ENCODE data around the gene ESF1. TPM values are rescaled to one million over a fixed set of nuclear protein-coding genes. Genes with fewer than 3 reads are reported as not detected.
"Not testable (repeated sequence)": the region's sequence is repeated elsewhere in the genome, so short reads cannot be mapped to it uniquely, and the experiment has no call there.

ESF1 gene
- total and polyA plus RNA-seq, 9 donors, result 11.6 to 20.4 (median 15.6) TPM

GRCh38 chr20:13772529-13772928 is 12.2 kb downstream of the ESF1 start:
- Histone ChIP-seq H3K4me1 (ENCODE audit: control insufficient read depth, insufficient read depth, low read length) (no peaks in the 10 kb centered on the region), H3K27me3 (ENCODE audit: control insufficient read depth, insufficient read depth, low read length) (no peaks in the 10 kb centered on the region), H3K4me3 (ENCODE audit: low read length) (no peak overlapping the region), H3K27ac (ENCODE audit: low read length) (no peak overlapping the region), H3K36me3 (ENCODE audit: control insufficient read depth, insufficient read depth, low read length) (peaks cover 28% of the 10 kb centered on the region), H3K9me3 (replicated peaks; ENCODE audit: control insufficient read depth, low read depth, low read length) (no peaks in the 10 kb centered on the region)
- DNase-seq, result no peak
- no CpG with 5 or more reads among the region's 4 CpGs for WGBS (ENCODE audit: insufficient coverage)

DNA sequence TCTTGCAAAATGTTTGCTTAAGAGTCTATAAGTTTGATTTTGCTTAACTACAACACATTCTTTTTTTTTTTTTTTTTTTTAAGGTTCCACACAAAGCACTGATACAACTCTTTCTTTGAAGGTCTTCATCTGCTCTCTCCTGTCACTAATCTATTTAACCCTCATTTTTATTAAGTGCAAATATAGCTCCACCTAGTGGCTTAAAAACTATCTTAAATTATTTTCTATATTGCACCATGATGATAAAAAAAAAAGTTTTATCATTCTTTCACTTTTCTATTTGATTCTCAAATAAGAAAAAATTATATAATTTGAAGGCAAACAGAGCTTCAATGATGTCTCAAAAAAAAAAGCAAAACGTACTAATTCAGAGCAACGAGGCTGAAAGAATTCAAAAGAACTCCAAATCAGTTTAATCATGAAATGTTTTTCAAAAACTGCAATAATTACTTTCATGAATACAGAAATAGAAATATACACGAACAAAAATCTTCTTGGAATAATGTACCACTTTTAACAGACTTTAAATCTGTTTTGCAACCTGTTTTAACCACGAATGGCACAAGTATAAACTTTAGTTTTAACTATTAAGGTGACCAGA is 12.8 kb downstream of the ESF1 start:
- no peak overlapping the region for H3K27ac ChIP-seq (ENCODE audit: low read length)
- peak; percentile 22 for DNase-seq
- no peak overlapping the region for H3K4me3 ChIP-seq (ENCODE audit: low read length)
- peaks cover 27% of the 10 kb centered on the region for H3K36me3 ChIP-seq (ENCODE audit: control insufficient read depth, insufficient read depth, low read length)
- H3K9me3 ChIP-seq (replicated peaks; ENCODE audit: control insufficient read depth, low read depth, low read length), result no peaks in the 10 kb centered on the region
- no CpG with 5 or more reads among the region's 4 CpGs for WGBS (ENCODE audit: insufficient coverage)
- H3K4me1 ChIP-seq (ENCODE audit: control insufficient read depth, insufficient read depth, low read length), result no peaks in the 10 kb centered on the region
- no peaks in the 10 kb centered on the region for H3K27me3 ChIP-seq (ENCODE audit: control insufficient read depth, insufficient read depth, low read length)

DNA sequence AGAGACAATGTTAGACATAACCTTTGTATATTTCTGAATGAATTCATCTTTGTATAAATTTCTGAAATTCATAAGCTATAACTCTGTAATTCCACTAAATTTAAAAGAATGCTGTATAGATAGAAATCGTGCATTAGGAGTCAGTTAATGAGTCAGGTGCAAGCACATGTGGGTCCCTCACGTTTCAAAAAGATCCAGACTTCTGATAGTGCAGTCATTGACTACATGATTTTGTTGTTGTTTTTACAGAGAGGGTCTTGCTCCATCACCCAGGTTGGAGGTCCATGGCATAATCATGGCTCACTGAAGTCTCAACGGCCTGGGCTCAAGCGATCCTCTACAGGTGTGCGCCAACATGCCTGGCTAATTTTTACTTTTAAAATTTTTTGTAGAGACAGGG is 14.6 kb downstream of the ESF1 start:
- Histone ChIP-seq H3K4me3 (ENCODE audit: low read length) (no peak overlapping the region), H3K27ac (ENCODE audit: low read length) (no peak overlapping the region), H3K27me3 (ENCODE audit: control insufficient read depth, insufficient read depth, low read length) (no peaks in the 10 kb centered on the region), H3K4me1 (ENCODE audit: control insufficient read depth, insufficient read depth, low read length) (no peaks in the 10 kb centered on the region), H3K36me3 (ENCODE audit: control insufficient read depth, insufficient read depth, low read length) (peaks cover 29% of the 10 kb centered on the region), H3K9me3 (replicated peaks; ENCODE audit: control insufficient read depth, low read depth, low read length) (peaks cover 8% of the 10 kb centered on the region)
- 93% methylated on average over 2 of the region's 5 CpGs for WGBS (ENCODE audit: insufficient coverage)
- no peak for DNase-seq

DNA sequence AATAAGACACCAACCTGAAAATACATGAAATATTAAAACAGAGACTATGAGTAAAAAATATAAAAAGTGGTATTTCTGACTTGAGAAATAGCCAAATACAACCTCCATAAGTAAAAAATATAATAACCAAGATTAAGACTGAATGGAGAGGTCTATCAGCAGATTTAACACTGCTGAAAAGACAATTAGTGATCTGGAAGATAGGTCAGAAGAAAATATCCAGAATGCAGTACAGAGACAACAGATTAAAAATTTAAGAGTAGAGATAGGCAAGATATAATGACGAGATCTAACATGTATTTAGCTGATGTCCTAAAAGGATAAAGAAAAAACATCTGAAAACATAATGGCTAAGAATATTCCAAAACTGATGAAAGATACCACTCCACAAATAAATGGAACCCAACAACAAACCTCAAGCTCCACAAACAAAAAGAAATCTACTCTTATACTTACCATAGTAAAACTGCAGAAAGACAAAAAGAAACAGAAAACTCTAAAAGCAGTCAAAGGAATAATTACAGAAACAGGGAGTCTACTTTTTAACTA is 18.8 kb downstream of the ESF1 start:
- Histone ChIP-seq H3K4me1 (ENCODE audit: control insufficient read depth, insufficient read depth, low read length) (no peaks in the 10 kb centered on the region), H3K4me3 (ENCODE audit: low read length) (no peak overlapping the region), H3K36me3 (ENCODE audit: control insufficient read depth, insufficient read depth, low read length) (peaks cover 38% of the 10 kb centered on the region), H3K9me3 (replicated peaks; ENCODE audit: control insufficient read depth, low read depth, low read length) (peaks cover 8% of the 10 kb centered on the region), H3K27me3 (ENCODE audit: control insufficient read depth, insufficient read depth, low read length) (no peaks in the 10 kb centered on the region), H3K27ac (ENCODE audit: low read length) (no peak overlapping the region)
- WGBS (ENCODE audit: insufficient coverage), result no CpG with 5 or more reads among the region's 1 CpG
- no peak for DNase-seq

DNA sequence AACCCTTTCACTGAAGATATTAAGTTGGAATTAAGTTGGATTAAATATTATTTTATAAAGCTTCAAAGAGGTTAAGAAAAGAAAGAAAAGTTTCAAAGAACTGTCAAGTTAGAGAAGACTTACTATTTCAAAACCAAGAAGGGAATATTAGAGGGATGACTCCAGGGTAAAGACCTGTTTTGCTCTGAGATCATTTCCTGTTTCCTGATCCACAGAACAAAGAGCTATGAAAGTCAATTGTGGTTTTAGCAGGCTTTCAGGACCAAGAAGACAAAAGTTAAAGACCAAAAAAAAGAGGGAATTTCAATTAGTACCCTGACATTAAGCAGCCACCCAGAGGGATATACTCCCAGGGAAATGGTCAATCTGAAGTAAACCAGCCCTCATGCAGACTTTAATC is 19.4 kb downstream of the ESF1 start:
- H3K36me3 ChIP-seq (ENCODE audit: control insufficient read depth, insufficient read depth, low read length), result peaks cover 36% of the 10 kb centered on the region

GRCh38 chr20:13760451-13760946 is 24.2 kb downstream of the ESF1 start:
- WGBS (ENCODE audit: insufficient coverage), result 96% methylated on average over 9 of the region's 33 CpGs

More for the DNA sequence above, 19.4 kb downstream of the ESF1 start:
- no peaks in the 10 kb centered on the region for H3K27me3 ChIP-seq (ENCODE audit: control insufficient read depth, insufficient read depth, low read length)
- H3K4me3 ChIP-seq (ENCODE audit: low read length), result no peak overlapping the region
- DNase-seq, result no peak
- peaks cover 8% of the 10 kb centered on the region for H3K9me3 ChIP-seq (replicated peaks; ENCODE audit: control insufficient read depth, low read depth, low read length)
- no peak overlapping the region for H3K27ac ChIP-seq (ENCODE audit: low read length)
- H3K4me1 ChIP-seq (ENCODE audit: control insufficient read depth, insufficient read depth, low read length), result no peaks in the 10 kb centered on the region

DNA sequence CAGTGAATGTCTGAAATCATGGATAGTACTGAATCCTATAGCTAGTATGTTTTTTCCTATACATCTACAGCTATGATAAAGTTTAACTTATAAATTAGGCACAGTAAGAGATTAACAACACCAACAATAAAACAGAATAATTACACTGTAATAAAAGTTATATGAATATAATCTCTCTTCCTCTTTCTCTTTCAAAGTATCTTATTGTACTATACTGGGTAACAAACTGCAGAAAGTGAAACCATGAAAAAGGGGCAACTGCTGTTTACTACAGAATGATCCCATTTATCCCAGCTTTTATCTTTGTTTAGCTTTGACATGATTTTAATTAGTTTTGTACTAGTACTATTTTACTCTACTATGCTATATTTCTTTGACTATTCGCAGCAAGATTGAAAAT is 25.8 kb downstream of the ESF1 start:
- Histone ChIP-seq H3K9me3 (replicated peaks; ENCODE audit: control insufficient read depth, low read depth, low read length) (no peaks in the 10 kb centered on the region), H3K4me1 (ENCODE audit: control insufficient read depth, insufficient read depth, low read length) (no peaks in the 10 kb centered on the region), H3K27me3 (ENCODE audit: control insufficient read depth, insufficient read depth, low read length) (no peaks in the 10 kb centered on the region), H3K36me3 (ENCODE audit: control insufficient read depth, insufficient read depth, low read length) (peaks cover 8% of the 10 kb centered on the region), H3K4me3 (ENCODE audit: low read length) (no peak overlapping the region), H3K27ac (ENCODE audit: low read length) (no peak overlapping the region)
- WGBS (ENCODE audit: insufficient coverage), result no CpG with 5 or more reads among the region's 1 CpG
- no peak for DNase-seq

More at GRCh38 chr20:13760451-13760946, 24.2 kb downstream of the ESF1 start:
- H3K27me3 ChIP-seq (ENCODE audit: control insufficient read depth, insufficient read depth, low read length); H3K4me3 ChIP-seq (ENCODE audit: low read length); DNase-seq; H3K4me1 ChIP-seq (ENCODE audit: control insufficient read depth, insufficient read depth, low read length); H3K27ac ChIP-seq (ENCODE audit: low read length); H3K9me3 ChIP-seq (replicated peaks; ENCODE audit: control insufficient read depth, low read depth, low read length): not testable (repeated sequence)
- peaks cover 15% of the 10 kb centered on the region for H3K36me3 ChIP-seq (ENCODE audit: control insufficient read depth, insufficient read depth, low read length)

DNA sequence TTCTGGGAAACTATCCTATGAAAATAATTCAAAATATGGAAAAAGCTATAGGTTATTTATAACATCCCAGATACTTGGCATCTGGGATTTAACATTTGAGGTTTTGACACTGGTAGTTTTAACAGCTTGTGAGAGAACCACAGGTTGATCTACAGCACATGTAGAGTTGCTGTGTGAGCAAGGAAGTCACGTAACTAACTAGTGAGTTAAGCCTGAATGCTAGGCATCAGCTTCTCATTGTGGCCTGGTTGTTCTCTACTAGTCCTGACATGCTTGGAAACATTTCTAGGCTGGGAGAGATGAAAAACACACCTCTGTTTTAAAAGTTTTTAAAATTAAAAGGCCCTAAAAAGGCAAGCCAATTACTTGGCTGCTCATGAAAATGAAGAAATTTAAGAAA is 28.2 kb downstream of the ESF1 start:
- Histone ChIP-seq H3K4me3 (ENCODE audit: low read length) (no peak overlapping the region), H3K36me3 (ENCODE audit: control insufficient read depth, insufficient read depth, low read length) (peaks cover 11% of the 10 kb centered on the region), H3K9me3 (replicated peaks; ENCODE audit: control insufficient read depth, low read depth, low read length) (no peaks in the 10 kb centered on the region), H3K27ac (ENCODE audit: low read length) (no peak overlapping the region), H3K27me3 (ENCODE audit: control insufficient read depth, insufficient read depth, low read length) (no peaks in the 10 kb centered on the region), H3K4me1 (ENCODE audit: control insufficient read depth, insufficient read depth, low read length) (no peaks in the 10 kb centered on the region)
- 67% methylated on average over 1 of the region's 1 CpG for WGBS (ENCODE audit: insufficient coverage)
- peak; percentile 7 for DNase-seq

DNA sequence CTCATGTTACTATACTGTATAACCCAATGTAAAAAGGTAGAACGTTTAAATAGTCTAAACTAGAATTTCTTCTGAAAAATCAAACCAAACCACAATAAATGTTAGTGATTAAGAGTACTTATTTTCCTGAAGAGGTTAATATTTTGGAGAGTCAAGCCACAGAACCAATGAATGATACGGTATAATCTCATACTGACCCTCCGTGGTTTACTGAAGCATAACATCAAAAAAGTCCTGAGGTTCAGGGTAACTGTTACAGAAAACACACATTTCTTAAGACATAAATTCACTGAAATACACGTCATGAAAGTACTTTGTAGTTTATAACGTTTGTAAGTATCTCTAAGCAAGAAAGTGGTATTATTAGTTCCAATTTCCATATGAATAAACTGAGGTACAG is 28.9 kb downstream of the ESF1 start:
- Histone ChIP-seq H3K27ac (ENCODE audit: low read length) (no peak overlapping the region), H3K9me3 (replicated peaks; ENCODE audit: control insufficient read depth, low read depth, low read length) (no peaks in the 10 kb centered on the region), H3K4me3 (ENCODE audit: low read length) (no peak overlapping the region), H3K27me3 (ENCODE audit: control insufficient read depth, insufficient read depth, low read length) (no peaks in the 10 kb centered on the region), H3K36me3 (ENCODE audit: control insufficient read depth, insufficient read depth, low read length) (peaks cover 11% of the 10 kb centered on the region), H3K4me1 (ENCODE audit: control insufficient read depth, insufficient read depth, low read length) (no peaks in the 10 kb centered on the region)
- DNase-seq, result peak; percentile 20
- no CpG with 5 or more reads among the region's 5 CpGs for WGBS (ENCODE audit: insufficient coverage)

- Histone ChIP-seq H3K4me3 (ENCODE audit: low read length) (no peak overlapping the region), H3K4me1 (ENCODE audit: control insufficient read depth, insufficient read depth, low read length) (no peaks in the 10 kb centered on the region), H3K27me3 (ENCODE audit: control insufficient read depth, insufficient read depth, low read length) (no peaks in the 10 kb centered on the region), H3K9me3 (replicated peaks; ENCODE audit: control insufficient read depth, low read depth, low read length) (no peaks in the 10 kb centered on the region), H3K27ac (ENCODE audit: low read length) (no peak overlapping the region), H3K36me3 (ENCODE audit: control insufficient read depth, insufficient read depth, low read length) (peaks cover 14% of the 10 kb centered on the region)
- no peak for DNase-seq
- 75% methylated on average over 1 of the region's 2 CpGs for WGBS (ENCODE audit: insufficient coverage)
Measured at GRCh38 chr20:13753436-13754036, 31.2 kb downstream of the ESF1 start.

All from muscle of leg (tissue), 11 donors.